Midbrain (tissue), 1 donor: Measurements from ENCODE around the gene AQP5.
"Not testable (repeated sequence)": the region's sequence is repeated elsewhere in the genome, so short reads cannot be mapped to it uniquely, and the experiment has no call there.

Experiments
- DNase-seq: peaks from one replicate; lab custom pipeline; 2025; lab: John Stamatoyannopoulos, UW

AQP5 gene

DNA sequence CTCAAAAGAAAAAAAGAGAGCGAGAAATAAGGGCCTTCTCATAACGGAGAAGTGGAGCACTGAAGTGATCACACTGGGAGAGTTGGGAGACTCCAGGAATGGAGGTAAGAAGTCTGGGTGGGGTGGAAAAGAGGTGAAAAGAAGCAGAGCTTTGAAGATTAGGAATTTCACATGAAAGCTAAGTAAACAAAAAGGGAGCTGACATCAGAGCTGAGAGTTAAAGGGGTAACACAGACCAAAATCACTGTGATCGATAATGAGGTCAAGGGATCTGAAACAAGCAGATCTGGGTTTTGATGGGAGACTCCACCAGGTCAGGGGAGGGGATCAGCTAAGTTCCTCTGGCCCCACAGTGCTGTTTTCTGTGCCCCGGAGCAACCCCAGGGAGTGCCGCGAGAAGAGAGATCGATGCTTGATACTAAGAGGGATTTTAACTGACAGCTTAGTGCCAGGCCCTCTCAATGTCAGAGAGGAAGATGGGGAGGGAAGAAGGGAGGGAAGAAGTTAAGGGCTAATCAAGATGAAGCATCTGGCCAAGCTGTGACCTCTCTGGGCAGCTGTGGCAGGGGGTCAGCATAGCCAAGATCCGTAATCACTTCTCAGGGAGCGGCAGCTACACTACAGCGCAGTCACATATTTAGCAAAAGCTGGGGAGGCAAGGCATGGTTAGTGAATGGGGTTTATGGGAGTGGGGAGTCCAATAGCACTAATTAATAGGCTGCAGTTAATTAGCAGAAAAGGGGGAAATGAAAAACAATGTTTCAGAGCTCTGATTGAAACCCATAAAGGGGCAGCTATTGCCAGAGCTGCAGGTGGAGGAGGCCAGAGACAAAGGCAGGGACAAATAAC is 19.1 kb downstream of the AQP5 start:
- DNase-seq = no peak

DNA sequence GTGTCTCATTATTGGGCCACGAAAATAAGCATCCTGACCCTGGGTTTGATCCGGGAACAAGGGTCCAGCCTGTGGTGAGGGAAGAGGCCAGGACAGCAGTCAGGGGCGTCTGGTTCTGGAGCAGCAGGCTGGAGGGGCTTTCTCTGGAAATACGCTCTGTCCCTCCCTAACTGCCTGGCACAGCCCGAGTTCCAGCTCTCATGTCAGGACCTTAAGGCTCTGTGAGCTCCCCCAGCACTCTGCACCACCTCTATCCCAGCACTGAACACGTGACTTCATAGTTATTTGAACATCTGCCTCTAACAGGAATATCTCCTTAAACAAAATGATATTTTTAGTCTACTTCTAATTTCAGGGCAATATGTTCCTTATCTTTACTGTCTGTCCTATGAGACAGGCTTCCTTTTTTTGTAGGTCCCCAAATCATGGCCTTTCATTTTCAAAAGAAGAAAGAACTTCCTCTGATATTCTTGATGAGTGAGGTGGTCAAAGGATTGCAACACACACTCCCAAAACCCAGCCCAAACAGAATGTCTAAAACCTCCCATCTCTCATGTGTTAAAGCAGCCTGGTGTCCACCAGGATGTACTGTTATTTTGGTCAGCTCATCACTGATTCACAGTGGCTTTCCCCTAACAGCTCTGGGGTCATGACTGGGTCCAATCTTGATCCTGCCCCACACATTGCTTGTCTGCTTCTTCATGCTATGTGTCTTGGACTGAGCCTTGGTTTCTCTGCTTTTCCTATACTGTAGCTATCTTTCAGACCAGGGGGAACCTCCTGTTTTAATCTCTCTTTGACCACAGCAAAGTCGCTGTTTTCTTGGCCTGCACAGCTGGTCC is 20.8 kb downstream of the AQP5 start:
- no peak for DNase-seq

DNA sequence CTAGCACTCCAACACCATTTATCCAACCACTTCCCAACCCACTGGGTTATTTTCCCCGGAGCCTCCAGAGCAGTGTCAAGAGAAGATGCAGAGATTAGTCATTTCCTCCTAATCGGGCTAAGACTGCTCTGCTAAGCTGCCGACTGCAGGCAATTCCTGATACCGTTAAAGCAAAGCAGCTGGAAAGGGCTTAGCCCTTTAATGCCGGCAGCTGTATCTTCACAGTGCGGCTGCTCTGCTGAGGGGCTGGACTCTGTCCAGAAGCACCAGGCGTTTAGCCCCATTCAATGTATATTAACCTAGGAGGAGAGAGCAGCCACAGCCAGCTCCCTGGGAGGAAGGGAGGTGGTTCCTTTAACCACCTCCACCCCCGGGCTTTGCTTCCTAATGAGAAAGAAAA is 22.2 kb downstream of the AQP5 start:
- no peak for DNase-seq

DNA sequence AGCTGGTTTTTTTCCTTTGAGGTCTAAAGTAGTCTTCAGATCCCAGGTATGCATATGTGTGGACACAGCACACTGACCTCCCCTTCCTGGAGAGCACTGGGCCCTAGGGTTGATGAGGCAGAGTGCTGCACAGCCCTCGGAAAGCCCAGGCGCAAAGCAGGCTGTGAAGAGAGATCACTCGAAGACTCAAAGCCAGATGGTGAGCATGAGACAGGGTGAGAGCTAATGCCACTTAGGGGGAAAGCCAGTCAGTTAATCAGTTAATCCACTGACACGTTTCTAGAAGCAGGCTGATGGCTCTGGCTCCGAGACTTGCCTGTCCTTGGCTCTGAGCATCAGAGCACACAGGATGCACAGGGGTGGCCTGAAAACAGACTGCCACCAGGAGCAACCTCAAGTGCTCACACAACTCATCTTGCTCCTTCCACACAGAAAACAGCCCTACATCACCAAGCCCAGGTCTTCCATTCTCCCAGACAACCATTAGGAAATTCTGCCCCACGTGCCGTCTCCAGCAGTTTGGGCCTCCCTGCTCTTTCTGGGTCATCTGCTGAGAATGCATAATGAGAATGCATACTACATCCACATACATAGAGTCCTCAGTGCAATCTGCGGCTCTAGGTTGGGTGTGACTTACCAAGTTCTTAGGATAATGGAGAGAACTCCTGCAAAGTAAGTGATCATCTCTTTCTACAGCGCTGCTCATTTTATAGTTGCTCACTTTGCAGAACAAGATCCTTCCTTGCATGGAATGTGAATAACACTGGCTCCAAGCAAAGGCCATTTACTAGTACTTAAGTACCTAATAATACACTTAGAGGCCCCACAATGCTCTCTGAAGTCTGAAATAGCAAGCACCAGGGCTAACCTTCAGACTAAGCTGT is 23.0 kb downstream of the AQP5 start:
- no peak for DNase-seq

DNA sequence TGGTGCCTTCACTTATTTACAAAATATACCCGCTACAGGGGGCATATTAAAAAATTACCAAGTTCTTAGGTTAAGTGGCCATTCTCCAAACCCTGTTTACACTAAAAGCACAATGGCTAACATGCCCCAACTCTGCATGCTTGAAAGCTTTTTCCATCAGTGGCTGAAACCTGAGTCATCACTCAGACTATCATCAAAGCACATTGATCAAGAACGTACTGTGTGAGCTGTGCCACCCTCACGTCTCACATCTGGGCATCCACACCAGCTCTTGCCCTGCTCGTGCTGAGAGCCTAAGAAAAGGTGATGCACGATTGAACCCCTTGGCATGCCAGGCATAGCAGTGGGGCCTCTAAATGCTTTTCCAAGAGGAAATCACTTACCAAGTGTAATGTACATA is 24.3 kb downstream of the AQP5 start:
- DNase-seq = no peak

DNA sequence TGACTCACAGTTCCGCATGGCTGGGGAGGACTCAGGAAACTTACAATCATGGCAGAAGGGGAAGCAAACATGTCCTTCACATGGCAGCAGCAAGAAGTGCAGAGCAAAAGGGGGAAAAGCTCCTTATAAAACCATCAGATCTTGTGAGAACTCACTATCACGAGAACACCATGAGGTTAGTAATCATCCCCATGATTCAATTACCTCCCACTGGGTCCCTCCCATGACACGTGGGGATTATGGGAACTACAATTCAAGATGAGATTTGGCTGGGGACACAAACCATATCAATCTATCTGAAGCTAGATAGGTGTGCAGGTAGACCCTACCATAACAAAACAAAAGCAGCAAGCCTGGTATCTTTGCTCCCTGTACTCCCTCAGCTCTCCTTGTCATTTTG is 24.8 kb downstream of the AQP5 start:
- DNase-seq = not testable (repeated sequence)

DNA sequence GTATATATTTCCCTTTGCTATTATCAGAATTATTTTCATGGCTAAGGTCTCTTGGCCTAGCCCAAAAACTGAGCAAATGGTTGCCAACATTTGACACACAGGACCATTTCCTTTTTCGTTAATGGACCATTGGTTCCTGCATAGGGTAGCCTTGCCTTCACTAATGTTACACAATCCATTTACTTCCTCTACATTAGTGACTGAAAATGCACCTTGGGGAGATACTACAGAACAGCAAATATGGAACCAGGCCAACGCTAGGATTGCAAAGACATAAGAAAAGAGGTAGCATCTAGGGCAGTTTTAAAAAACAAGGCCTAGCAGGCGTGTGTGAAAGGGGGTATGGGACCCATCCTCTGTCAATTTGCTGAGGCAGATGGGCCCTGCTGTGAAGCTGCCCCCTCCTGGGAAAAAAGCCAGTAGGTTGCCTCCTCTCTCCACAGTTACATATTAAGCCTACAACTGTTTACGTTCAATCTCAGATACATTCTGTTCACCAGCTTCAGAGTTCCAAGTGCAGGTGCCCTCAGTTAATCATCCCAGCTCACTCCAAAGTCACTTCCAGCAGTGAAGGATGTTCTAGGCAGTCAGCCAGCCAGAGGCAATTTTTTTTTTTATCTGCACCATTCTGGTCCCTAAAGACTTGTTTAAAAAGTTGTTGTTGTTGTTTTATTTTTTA is 26.1 kb downstream of the AQP5 start:
- DNase-seq = no peak

DNA sequence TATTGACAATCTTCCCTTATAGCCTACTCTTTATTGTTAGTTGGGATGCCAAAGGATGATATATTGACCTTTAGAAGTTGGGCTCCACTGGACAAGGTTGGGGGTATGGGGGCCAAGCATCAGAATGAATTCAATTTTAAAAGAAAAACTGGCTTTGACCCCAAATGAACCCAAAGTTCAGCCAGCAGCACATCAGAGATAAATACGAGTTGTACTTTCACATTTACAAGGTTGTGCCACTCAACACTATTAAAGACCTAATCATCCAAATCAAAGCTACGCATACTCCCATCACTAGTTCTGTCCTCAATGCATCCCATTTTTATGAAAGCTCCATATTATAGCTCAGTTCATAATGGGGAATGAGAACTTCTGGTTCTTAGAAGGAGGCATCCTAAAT is 27.7 kb downstream of the AQP5 start:
- not testable (repeated sequence) for DNase-seq

DNA sequence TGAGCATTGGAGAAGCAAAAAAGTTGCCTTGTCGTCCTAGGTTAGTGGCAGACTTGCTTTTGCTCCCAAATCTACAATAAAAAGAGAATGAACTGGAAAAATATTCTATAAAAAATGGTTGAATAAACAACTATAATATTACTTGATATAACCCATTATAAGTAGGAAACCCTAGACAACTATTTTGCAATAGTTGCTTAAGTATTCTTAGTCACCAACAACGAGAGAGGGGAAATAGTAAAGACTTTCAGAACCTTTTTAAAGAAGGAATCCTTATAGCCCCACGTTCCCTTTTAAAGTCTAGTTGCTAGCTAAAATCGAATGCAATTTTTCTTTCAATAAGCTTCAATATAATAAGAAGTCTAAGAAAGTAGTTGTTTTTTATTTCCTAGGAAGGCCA is 28.6 kb downstream of the AQP5 start:
- no peak for DNase-seq

DNA sequence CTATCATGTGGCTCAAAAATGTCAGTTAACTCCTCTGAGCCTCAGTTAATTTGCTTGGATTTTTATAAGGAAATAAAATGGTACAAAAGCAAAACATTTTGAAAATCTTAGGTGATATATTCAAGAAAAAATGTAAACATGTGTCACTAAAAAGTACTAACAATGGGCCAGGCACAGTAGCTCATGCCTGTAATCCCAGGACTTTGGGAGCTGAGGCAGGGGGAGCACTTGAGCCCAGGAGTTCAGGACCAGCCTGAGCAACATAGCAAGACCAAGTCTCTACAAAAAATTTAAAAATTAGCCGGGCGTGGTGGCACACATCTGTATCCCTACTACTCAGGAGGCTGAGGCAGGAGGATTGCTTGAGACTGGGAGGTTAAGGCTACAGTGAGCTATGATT is 36.8 kb downstream of the AQP5 start:
- DNase-seq = no peak

DNA sequence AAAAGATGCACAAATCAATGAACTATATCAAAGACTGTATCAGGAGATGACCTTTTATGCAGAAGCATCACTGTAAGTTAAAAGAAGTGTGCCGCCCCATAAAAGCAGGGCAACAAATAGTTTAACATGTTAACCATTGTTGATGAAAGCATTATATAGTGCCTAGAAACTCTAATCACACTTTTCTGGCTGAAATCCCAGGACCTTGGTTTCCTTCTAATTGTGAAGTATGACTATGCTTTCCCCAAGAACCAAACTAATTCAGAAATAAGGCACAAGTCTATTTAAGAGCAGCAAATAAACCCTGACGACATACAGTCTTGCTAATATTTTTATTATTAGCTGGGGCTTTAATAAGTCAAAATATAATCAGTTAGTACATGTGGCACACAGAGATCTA is 41.9 kb downstream of the AQP5 start:
- no peak for DNase-seq

DNA sequence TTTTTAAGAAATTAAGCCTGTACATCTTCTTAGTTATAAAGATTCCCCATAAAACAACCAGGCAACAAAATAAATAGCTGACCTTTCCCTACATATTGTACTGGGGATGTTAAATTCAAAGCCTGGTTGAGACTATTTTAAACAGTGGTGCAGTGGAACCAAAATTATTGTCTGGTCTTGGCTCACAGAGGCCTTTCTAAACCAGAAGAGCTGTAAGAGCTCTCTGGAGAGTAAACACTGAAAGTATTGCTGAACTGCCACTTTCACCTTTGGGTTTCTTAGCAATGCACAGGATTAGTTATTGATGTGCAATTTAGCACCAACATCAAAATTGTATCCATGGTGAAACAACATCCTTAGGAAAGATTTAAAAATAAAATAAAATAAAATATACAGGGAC is 43.0 kb downstream of the AQP5 start:
- no peak for DNase-seq

DNA sequence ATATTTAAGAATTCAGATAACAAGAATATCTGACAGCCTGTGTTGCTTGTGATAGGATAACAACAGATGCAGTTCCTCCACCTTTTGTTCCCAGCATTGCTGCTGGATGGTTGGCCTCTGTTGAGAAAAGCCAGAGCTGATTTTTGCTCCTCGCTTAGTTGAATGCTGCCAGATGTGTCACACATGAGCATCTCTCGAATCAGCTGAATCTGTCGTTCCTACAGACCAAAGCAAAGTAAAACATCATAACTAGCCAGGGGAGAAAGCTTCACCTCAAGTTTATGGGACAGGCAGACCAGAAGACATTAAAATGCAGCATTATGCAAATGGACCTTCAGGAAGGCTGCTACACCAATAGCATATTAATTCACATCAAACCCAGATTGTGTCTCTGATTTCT is 43.5 kb downstream of the AQP5 start:
- DNase-seq = peak; percentile 64

DNA sequence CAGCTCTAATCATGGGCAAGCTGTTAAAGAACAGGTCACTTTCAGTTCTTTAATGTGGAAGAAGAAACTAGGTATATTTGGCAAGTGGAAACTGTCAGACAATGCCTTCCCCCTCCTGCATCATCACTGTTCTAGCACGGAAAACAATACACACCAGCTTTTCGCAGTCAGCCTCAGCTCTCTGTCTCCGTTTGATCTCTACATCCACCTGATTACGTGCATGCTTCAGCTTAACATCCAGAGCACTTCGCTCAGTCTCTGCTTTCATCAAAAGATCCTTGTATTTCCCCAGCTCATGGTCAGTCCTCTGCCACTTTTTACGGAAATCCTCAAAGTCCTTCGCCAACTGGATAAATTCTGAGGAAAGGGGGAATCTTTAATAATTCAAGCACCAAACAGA is 44.6 kb downstream of the AQP5 start:
- DNase-seq = peak; percentile 76

DNA sequence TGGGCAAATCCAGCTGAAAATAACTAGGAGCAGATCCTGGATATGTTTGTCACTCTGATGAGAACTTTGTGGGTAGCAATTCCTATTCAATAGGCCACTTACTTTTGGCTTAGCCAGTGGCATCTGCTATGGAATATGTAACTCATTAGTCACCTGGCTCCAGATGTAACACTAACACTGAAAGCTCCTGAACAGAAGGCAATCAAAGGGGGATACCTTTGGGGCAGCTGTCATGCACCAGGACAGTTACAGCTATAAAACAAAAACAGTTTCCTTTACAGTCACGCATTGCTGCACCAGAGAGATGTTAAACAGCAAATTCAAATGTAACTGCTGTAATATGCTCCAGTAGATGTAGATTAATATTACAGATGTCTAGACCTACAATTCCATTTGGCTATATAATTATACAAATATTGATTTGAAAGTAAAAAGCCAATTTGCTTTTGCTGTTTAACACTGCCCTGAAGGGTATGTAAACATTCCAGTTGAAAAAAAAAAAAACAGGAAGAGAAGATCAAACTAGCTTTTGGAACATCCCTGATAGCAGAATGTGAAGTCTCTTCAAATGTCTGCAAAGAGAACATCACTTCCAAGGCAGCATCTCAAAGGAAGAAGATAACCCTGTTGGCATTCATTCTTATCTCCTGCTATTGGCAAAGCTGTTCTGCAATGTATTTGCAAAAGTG is 45.2 kb downstream of the AQP5 start:
- peak; percentile 54 for DNase-seq

DNA sequence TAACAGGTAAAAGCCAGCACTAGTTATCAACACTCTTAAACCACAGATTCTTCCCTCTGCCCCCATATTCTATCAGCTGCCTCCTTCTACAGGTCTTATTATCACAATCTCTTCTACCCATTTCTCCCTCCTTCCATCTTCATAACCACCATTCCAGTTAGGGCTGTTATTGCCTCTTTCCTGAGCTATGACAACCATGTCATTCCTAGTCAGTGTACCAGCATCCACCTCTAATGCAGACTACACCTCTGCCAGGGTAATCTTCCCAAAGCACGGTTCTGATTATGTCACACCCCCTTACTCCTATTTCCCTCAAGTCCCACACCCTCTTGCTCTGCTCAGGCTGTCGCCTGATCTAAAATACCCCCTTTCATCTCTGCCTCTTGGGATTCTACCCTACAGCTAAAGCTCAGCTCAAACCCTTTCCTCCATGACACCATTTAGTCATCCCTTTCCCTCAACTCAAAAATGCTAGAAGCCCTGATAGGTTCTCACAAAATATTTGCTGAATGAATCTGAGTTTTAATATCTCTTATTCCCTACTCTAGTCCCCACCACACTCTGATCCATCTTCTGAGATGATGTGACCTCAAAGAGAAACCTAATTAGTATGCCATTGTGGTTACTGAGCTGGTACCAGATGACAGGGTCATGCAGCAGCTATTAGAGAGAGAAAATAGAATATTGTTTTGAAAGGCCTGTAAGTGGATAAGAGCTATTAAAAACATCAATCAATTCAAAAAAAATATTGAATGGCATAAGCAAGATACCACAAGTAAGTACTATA is 51.9 kb downstream of the AQP5 start:
- DNase-seq = peak; percentile 31

DNA sequence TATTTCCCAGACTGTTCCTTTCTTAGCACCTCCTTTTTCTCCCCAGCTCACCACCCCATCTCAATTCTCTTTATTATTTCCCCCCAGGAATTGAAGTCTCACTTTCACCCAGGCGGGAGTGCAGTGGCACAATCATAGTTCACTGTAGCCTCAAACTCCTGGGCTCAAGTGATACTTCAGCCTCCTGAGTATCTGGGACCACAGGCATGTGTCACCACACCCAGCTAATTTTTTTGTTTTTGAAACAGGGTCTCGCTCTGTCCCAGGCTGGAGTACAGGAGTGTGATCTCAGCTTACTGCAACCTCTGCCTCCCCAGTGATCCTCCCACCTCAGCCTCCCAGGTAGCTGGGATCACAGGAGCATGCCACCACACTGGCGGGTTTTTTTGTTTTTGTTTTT is 52.7 kb downstream of the AQP5 start:
- DNase-seq = no peak
